ENCODE results near the gene HECW1.

The HECW1 gene

DNA sequence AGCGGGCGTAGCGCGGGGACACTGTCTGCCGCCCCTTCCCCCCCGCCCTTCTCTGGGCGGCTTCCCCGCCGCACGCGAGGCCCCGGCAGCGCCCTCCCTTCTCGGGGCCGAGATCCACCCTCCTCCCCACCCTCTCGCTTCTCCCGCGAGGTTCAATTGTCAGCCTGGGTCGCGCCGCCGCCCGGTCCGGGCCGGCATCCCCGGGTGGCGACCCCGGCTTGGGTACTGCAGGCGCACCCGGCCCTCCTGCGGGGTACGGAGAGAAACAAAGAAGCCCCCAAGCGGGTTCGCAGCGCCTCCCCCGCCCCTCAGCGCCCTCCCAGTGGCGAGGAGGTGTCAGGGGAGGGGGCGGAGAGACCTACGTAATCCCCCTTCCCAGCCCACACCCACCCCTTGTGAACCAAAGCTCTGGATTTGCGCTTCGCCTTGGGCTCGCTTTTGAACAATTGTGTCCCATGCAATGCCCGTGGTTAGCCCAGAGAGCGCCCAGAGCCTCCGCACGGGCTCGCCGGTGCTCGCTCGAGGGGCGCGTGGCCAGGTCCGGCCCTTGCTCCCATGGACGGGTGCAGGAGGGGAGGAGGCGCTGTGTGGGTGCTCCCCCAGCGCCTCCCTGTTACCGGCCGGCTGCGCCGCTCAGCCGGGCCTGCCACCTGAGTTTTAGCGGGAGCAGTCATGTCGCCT lies 634 bp downstream of the HECW1 start:
- TF ChIP-seq, protein P1, sequence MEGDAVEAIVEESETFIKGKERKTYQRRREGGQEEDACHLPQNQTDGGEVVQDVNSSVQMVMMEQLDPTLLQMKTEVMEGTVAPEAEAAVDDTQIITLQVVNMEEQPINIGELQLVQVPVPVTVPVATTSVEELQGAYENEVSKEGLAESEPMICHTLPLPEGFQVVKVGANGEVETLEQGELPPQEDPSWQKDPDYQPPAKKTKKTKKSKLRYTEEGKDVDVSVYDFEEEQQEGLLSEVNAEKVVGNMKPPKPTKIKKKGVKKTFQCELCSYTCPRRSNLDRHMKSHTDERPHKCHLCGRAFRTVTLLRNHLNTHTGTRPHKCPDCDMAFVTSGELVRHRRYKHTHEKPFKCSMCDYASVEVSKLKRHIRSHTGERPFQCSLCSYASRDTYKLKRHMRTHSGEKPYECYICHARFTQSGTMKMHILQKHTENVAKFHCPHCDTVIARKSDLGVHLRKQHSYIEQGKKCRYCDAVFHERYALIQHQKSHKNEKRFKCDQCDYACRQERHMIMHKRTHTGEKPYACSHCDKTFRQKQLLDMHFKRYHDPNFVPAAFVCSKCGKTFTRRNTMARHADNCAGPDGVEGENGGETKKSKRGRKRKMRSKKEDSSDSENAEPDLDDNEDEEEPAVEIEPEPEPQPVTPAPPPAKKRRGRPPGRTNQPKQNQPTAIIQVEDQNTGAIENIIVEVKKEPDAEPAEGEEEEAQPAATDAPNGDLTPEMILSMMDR (IDR thresholded peaks at IDR 0.05; ENCODE audit: low read depth, low read length), result no peak
- DNase-seq (ENCODE audit: extremely low read depth, low read depth), result no peak

DNA sequence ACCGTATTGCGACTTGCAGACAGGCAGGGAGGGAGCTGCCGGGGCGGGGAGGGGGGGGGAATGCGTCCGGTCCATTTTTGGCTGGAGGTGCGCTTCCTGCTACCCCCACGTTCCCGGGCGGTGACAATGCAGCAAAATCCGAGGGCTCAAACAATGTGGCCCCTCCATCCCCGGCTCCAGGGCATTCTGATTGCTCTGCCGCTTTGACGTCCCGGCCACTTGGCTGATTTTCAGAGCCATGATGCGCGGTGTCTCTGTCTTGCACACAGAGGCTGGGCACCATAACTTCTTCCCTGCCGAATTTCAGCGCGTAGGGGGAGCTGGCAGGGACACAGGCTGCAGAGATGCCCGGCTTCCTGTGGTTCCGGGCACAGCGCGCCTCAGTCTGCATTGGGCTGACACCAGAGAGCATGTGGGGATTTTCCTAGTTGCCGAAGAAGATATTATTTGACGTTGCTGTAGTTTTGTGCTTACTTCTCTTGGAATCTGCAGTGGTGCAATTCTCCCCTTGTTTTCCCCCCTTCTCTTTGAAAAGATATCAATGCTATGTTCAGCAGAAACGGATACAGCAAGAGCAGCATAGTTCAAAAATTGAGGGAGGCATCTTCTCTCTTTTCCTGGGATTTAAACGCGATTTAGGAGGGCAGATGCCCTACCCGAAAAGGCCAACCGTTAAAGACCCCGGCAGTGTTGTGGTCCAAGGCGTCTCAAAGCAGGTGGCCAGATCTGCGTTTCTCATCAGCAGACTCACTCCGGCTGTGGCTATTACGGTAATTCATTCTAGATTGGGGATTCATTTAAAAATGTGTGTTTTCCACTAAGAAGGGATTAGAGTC lies 1.4 kb downstream of the HECW1 start:
- no peak for DNase-seq (ENCODE audit: extremely low read depth, low read depth)

DNA sequence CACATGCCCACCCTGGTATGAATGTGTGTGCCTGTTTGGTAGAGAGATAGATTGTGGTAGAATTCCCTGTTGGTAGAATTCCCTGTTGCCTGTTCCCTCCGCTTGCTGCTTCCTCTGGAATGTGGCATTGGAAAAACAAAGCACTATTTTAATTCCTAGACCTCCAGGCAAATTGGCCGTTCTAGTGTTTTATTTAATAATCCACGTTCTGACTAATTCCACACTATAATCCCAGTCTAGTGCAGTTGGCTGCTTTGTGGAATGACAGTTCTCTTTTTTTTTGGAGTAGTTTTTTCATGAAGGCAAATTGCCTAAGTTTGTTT lies 2.0 kb downstream of the HECW1 start:
- TF ChIP-seq, protein P1 (IDR thresholded peaks at IDR 0.05; ENCODE audit: low read depth, low read length), result no peak

More for the DNA sequence above, 1.4 kb downstream of the HECW1 start:
- TF ChIP-seq, protein P1 (IDR thresholded peaks at IDR 0.05; ENCODE audit: low read depth, low read length), result no peak

DNA sequence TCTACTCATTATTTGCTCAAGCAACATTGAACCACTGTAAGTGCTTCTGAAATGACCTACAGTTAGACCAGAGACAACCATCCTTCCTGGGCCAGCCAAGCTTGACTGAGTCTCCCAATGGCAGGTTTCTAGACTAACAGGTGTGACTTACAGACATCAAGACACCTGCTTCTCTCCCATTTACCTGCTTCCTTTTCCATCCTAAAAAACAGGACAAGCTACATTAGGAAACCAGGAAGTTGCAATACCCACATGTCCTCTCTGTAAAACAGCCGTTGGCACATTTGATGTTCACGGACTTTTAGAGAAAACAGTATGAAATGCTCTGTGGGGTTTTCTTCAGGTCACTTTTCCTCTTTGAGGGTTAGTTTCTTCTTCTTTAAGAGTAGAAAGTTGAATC lies 4.0 kb downstream of the HECW1 start:
- DNase-seq (ENCODE audit: extremely low read depth, low read depth), result no peak
- TF ChIP-seq, protein P1 (IDR thresholded peaks at IDR 0.05; ENCODE audit: low read depth, low read length), result no peak

More for the DNA sequence above, 2.0 kb downstream of the HECW1 start:
- DNase-seq (ENCODE audit: extremely low read depth, low read depth), result no peak

DNA sequence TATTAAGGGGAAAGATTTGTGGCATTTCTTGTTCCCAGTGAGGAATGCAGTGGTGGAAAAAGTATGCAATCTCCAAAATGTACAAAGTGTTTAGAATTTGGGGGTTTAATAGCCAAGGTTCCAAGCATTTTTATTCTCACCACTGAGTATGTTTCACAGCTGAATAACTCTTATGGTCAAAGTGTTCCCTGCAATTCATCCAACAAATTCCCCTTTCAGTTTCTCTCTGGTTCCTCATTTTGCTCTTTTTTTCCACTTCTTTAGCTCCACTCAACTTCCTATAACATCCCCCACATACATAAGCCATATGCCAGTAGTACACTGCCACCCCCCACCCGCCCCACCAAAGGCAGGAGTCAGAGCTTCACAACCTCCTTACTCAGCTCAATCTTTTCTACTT lies 4.6 kb downstream of the HECW1 start:
- TF ChIP-seq, protein P1 (IDR thresholded peaks at IDR 0.05; ENCODE audit: low read depth, low read length), result no peak
- DNase-seq (ENCODE audit: extremely low read depth, low read depth), result no peak

DNA sequence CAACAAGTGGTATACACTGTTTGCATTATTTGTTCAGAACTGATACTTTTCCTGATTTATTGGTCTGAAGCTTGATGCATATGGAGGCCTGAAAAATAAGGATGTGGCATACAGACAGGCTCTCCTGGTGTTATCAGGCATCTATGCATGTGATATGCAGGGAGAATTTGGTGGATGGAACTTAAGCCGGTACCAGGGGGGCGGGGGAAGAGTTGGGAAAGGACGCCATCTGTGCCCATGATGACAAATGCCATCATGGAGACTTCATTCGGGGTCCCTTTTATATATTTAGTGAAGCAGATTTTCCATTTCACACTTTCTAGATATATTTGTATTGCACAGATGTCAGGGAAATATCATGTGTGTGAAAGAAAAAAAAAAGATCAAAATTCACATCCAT lies 5.4 kb downstream of the HECW1 start:
- TF ChIP-seq, protein P1 (IDR thresholded peaks at IDR 0.05; ENCODE audit: low read depth, low read length), result no peak
- no peak for DNase-seq (ENCODE audit: extremely low read depth, low read depth)

DNA sequence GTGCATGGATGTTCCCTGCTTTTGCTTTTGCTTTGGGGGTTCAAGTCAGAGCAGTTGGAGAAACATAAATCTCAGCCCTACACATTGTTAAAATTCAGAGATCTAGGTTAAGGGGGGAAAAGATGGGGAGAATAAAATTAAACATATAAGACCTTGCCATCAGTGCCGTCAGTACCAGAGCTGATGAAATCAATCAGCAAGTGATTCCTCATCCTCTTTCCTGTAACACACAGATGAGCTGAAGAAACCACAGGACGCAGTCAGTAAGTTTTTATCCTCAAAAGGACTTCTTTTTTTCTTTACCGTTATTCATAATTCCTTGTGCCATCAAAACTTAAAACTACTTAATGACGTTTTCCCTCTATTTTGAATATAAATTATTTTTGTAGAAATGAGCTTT lies 5.9 kb downstream of the HECW1 start:
- no peak for DNase-seq (ENCODE audit: extremely low read depth, low read depth)
- TF ChIP-seq, protein P1 (IDR thresholded peaks at IDR 0.05; ENCODE audit: low read depth, low read length), result no peak

Measured in AG09319 (cell line).